Fibroblast of pulmonary artery (primary cell): ENCODE measurements around the gene MAPK13.

ENCODE experiments used
- DNase-seq: peaks from one replicate; pipeline ENCODE4 v3.0.0-alpha.2; 2010; ENCODE audit warnings: low read depth
- H3K4me3 ChIP-seq: replicated peaks from 2 replicates; pipeline ENCODE4 v1.5.1; 2011; ENCODE audit warnings: low read depth, mild to moderate bottlenecking, control low read depth, low read length, moderate library complexity
- CTCF ChIP-seq: IDR thresholded peaks from 2 replicates; pipeline ENCODE4 v1.5.1; 2011; ENCODE audit warnings: mild to moderate bottlenecking, control low read depth, low read length, inconsistent platforms; ENCODE audit errors: missing control alignments

MAPK13 gene

GRCh38 chr6:36187446-36187845 is 57.1 kb downstream of the MAPK13 start:
- no peak overlapping the region for H3K4me3 ChIP-seq
- DNase-seq: peak; percentile 53
- no peak for TF ChIP-seq CTCF
